Natural killer cell (primary cell): ENCODE results near the gene TCF25. TPM values are rescaled to one million over a fixed set of nuclear protein-coding genes. Genes with fewer than 3 reads are reported as not detected.
A peak's percentile ranks its signal among the peaks of the same experiment; 100 is the strongest.

Experiments
- ATAC-seq, 3 donors: fragments of 150-1000 bp in 2 of 3; fragments of 200-7000 bp in 1 of 3; cut with Tn5 transposase; 1 replicate in 1 of 3; 2 replicates in 2 of 3; pipeline ENCODE4 v1.10.0; 2021; ENCODE audit warnings: mild to moderate bottlenecking in 2 of 3, moderate library complexity in 2 of 3
- DNase-seq, 2 donors: peaks; one replicate each; pipeline versions ENCODE4 v3.0.0 to v3.0.0-alpha.2; 2013 to 2021; ENCODE audit warnings: mixed read lengths in 1 of 2
- H3K27ac ChIP-seq: one replicate; pipeline ENCODE4 v1.5.1; 2013; ENCODE audit warnings: mild to moderate bottlenecking, low read length
- H3K27me3 ChIP-seq: one replicate; pipeline ENCODE4 v1.6.1; 2013; ENCODE audit warnings: low read length; ENCODE audit not compliant: control insufficient read depth, insufficient read depth
- H3K36me3 ChIP-seq: one replicate; pipeline ENCODE4 v1.6.1; 2013; ENCODE audit warnings: low read length; ENCODE audit not compliant: control insufficient read depth, insufficient read depth
- H3K4me1 ChIP-seq: one replicate; pipeline ENCODE4 v1.6.1; 2013; ENCODE audit warnings: low read length; ENCODE audit not compliant: control insufficient read depth, insufficient read depth
- H3K4me3 ChIP-seq: one replicate; pipeline ENCODE4 v1.5.1; 2013; ENCODE audit warnings: low read length
- H3K9me3 ChIP-seq: one replicate; pipeline ENCODE4 v1.6.1; 2013; ENCODE audit warnings: low read length; ENCODE audit not compliant: control insufficient read depth, insufficient read depth
- H3K27ac Mint-ChIP-seq, 2 donors: one replicate each; pipeline ENCODE4 v1.8.0; 2022; ENCODE audit warnings: mild to moderate bottlenecking in 2 of 2, mixed read lengths in 2 of 2, moderate library complexity in 1 of 2
- H3K27me3 Mint-ChIP-seq, 2 donors: one replicate each; pipeline ENCODE4 v1.8.0; 2022; ENCODE audit warnings: low read depth in 2 of 2, mixed read lengths in 2 of 2
- H3K36me3 Mint-ChIP-seq: one replicate; pipeline ENCODE4 v1.8.0; 2022; ENCODE audit warnings: mixed read lengths
- H3K4me1 Mint-ChIP-seq, 2 donors: one replicate each; pipeline ENCODE4 v1.8.0; 2022; ENCODE audit warnings: mixed read lengths in 2 of 2
- H3K4me3 Mint-ChIP-seq: one replicate; pipeline ENCODE4 v1.8.0; 2022; ENCODE audit warnings: mild to moderate bottlenecking, moderate library complexity, mixed read lengths
- H3K9me3 Mint-ChIP-seq, 2 donors: one replicate each; pipeline ENCODE4 v1.8.0; 2022; ENCODE audit warnings: mixed read lengths in 2 of 2
- WGBS: methylation state at CpG from one replicate; pipeline ENCODE4 v1.1.7; 2013; ENCODE audit warnings: missing lambda C conversion rate; ENCODE audit not compliant: insufficient coverage; 5-methylcytosine and 5-hydroxymethylcytosine counted together
- intact Hi-C: fragments of 100-400 bp; cut with micrococcal nuclease; formaldehyde crosslinking; loops from one replicate; pipeline ENCODE4 v1.14.2; 2022
- total RNA-seq, 4 donors: library from RNA; stranded (reverse); fragments of 120-200 nt in 1 of 4; gene quantifications; one replicate each; pipeline versions ENCODE4 v1.2.3 to v1.2.4, GENCODE V29; 2013 to 2022
- TF ChIP-seq, protein P1 (sequence below): fragments of 200-600 bp; IDR thresholded peaks from one replicate; pipeline ENCODE4 v1.8.0; 2022; ENCODE audit warnings: antibody characterized with exemption

Gene TCF25
- total RNA-seq, 3 donors from 2014 or later (not counting 1 experiment from before 2014, with no cell fraction given): 509 to 682 (median 567) TPM

DNA sequence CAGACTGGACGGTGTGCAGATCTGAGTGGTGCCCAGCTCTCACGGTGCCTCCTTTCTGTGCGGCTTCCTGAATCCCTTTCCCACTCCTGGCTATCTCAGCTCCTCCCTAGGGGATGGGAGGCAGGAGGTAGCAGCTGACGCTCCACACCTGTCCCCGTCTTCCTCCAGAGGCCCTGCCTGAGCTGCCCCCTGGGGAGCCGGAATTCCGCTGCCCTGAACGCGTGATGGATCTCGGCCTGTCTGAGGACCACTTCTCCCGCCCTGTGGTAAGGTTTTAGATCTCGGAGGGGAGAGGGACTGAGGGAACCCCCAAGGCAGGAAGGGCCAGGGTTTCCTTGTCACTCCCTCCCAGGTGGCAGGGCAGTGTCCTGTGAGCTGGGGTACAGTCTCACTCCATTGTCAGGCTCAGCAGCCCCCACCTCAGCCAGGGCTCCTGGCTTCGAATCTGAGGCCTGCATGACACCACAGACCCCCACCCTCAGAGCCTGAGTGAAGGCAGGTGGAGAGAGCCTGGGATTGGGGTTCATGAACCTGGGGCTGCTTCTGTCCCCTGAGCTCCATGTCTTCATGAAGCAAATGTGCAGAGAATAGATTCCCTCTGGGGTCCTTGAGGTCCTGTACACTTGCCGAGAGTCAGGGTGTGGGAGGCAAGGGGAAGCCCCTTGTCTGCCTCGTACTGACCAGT, 81.8 kb downstream of the TCF25 start:
- no peak overlapping the region for H3K27ac Mint-ChIP-seq
- peaks cover 31% of the 10 kb centered on the region for H3K4me1 ChIP-seq
- H3K27me3 Mint-ChIP-seq: no peaks in the 10 kb centered on the region
- 94% methylated on average over 14 of the region's 15 CpGs for WGBS
- no peak overlapping the region for H3K27ac ChIP-seq
- intact Hi-C loops: no loop called here
- TF ChIP-seq, protein P1, sequence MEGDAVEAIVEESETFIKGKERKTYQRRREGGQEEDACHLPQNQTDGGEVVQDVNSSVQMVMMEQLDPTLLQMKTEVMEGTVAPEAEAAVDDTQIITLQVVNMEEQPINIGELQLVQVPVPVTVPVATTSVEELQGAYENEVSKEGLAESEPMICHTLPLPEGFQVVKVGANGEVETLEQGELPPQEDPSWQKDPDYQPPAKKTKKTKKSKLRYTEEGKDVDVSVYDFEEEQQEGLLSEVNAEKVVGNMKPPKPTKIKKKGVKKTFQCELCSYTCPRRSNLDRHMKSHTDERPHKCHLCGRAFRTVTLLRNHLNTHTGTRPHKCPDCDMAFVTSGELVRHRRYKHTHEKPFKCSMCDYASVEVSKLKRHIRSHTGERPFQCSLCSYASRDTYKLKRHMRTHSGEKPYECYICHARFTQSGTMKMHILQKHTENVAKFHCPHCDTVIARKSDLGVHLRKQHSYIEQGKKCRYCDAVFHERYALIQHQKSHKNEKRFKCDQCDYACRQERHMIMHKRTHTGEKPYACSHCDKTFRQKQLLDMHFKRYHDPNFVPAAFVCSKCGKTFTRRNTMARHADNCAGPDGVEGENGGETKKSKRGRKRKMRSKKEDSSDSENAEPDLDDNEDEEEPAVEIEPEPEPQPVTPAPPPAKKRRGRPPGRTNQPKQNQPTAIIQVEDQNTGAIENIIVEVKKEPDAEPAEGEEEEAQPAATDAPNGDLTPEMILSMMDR: no peak
- H3K9me3 ChIP-seq: no peaks in the 10 kb centered on the region
- no peak overlapping the region for H3K4me3 Mint-ChIP-seq
- H3K36me3 Mint-ChIP-seq: peaks cover 8% of the 10 kb centered on the region
- peaks cover 0 to 7% of the 10 kb centered on the region in 2 donors for H3K4me1 Mint-ChIP-seq
- H3K4me3 ChIP-seq: no peak overlapping the region
- DNase-seq (no peak), ATAC-seq (no peak)
- H3K9me3 Mint-ChIP-seq: no peaks in the 10 kb centered on the region
- H3K27me3 ChIP-seq: no peaks in the 10 kb centered on the region
- H3K36me3 ChIP-seq: peaks cover 12% of the 10 kb centered on the region

DNA sequence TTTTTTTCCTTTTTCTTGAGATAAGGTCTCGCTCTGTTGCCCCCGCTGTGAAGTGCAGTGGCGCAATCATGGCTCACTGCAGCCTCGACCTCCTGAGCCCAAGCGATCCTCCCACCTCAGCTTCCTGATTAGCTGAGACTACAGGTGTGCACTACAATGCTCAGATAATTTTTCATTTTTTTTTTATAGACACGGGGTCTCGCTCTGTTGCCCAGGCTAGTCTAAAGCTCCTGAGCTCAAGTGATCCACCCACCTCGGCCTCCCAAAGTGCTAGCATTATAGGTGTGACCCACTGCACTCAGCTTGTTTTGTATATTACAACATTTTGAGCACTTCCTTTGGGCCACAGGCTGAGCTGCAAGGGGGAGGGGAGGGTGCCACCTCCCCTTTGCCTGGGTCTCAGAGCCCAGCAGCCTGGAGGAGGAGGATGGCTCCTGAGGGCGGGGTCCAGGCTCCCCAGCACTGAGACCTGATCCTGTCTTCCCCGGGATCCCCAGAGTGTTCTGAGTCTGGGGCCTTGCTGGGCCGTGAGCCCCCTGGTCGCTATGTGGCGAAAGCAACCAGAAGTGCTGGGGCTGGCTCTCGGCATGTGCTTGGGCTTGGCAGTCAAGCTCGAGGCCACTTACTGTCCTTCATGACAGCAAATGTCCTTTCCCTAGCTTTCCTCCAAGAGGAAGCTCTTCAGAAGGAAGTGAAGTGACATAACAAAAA, 83.3 kb downstream of the TCF25 start:
- Histone ChIP-seq H3K27ac (peak overlapping the region; percentile 7), H3K4me1 (peaks cover 31% of the 10 kb centered on the region), H3K4me3 (no peak overlapping the region), H3K9me3 (no peaks in the 10 kb centered on the region), H3K36me3 (peaks cover 14% of the 10 kb centered on the region), H3K27me3 (no peaks in the 10 kb centered on the region)
- H3K36me3 Mint-ChIP-seq: peaks cover 8% of the 10 kb centered on the region
- peaks cover 0 to 8% of the 10 kb centered on the region in 2 donors for H3K4me1 Mint-ChIP-seq
- no peak for ATAC-seq
- H3K9me3 Mint-ChIP-seq: no peaks in the 10 kb centered on the region
- TF ChIP-seq, protein P1: no peak
- no peak overlapping the region for H3K27ac Mint-ChIP-seq
- DNase-seq: no peak
- 79% methylated on average over 15 of the region's 15 CpGs for WGBS
- intact Hi-C loops: no loop called here
- no peaks in the 10 kb centered on the region for H3K27me3 Mint-ChIP-seq
- H3K4me3 Mint-ChIP-seq: no peak overlapping the region

DNA sequence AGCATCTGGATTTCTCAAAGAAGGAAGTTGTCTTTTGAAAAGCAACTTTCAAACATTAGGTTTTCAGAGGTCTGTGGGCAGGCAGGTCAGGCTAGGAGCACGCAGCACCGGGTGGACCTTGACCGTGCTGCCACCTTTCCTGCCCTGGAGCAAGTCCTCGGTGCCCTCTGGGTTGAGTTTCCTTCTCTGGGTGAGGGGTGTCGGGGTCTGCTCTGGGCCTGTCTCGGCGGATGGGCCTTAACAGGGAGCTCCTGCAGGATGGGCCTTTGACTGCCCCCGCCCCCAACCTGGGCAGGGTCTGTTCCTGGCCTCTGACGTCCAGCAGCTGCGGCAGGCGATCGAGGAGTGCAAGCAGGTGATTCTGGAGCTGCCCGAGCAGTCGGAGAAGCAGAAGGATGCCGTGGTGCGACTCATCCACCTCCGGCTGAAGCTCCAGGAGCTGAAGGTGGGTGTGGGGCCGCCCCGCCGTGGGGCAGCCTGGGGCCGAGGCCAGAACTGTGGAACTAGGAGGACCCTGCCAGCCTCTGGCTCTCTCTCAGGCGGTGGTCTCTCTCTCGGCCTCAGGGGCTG, 83.9 kb downstream of the TCF25 start:
- peaks cover 31% of the 10 kb centered on the region for H3K4me1 ChIP-seq
- H3K36me3 Mint-ChIP-seq: peaks cover 8% of the 10 kb centered on the region

More for the DNA sequence above, 83.9 kb downstream of the TCF25 start:
- H3K4me3 ChIP-seq: no peak overlapping the region
- intact Hi-C loops: no loop called here
- H3K36me3 ChIP-seq: peaks cover 14% of the 10 kb centered on the region
- H3K27ac ChIP-seq: no peak overlapping the region
- H3K4me3 Mint-ChIP-seq: no peak overlapping the region
- H3K4me1 Mint-ChIP-seq: peaks cover 0 to 8% of the 10 kb centered on the region in 2 donors
- ATAC-seq (no peak), DNase-seq (no peak)
- 85% methylated on average over 23 of the region's 23 CpGs for WGBS
- no peaks in the 10 kb centered on the region for H3K27me3 Mint-ChIP-seq
- no peak overlapping the region for H3K27ac Mint-ChIP-seq
- no peaks in the 10 kb centered on the region for H3K27me3 ChIP-seq
- TF ChIP-seq, protein P1: no peak
- no peaks in the 10 kb centered on the region for H3K9me3 Mint-ChIP-seq
- no peaks in the 10 kb centered on the region for H3K9me3 ChIP-seq
